Measurements from ENCODE around the gene MORN5. TPM values are rescaled to one million over a fixed set of nuclear protein-coding genes. Genes with fewer than 3 reads are reported as not detected.
A peak's percentile ranks its signal among the peaks of the same experiment; 100 is the strongest.

The MORN5 gene
- total and polyA plus RNA-seq, 4 donors = not detected

GRCh38 chr9:122197882-122198281, 38.2 kb downstream of the MORN5 start:
- TF ChIP-seq REST (IDR thresholded peaks at IDR 0.05) (no peak), HNF4A (conservative IDR thresholded peaks at IDR 0.05) (peak in 1 of 2 donors; percentile 18)
- no peaks in the 10 kb centered on the region for H3K36me3 ChIP-seq (ENCODE audit: control insufficient read depth in 4 of 4, insufficient read depth in 3 of 4, low read depth in 1 of 4, low read length in 3 of 4)
- DNase-seq (ENCODE audit: low spot score) = no peak
- no peaks in the 10 kb centered on the region for H3K27me3 ChIP-seq (ENCODE audit: control insufficient read depth in 4 of 4, insufficient read depth in 4 of 4, low read length in 3 of 4)
- H3K9me3 ChIP-seq (ENCODE audit: control insufficient read depth in 4 of 4, low read length in 3 of 4) = no peaks in the 10 kb centered on the region
- 58% methylated on average over 4 of the region's 4 CpGs for WGBS
- no peak overlapping the region for H3K4me3 ChIP-seq (ENCODE audit: low read depth in 1 of 3, low read length in 3 of 3)
- H3K9ac ChIP-seq (ENCODE audit: low read depth in 1 of 2, low read length in 2 of 2) = no peak overlapping the region
- H3K27ac ChIP-seq (ENCODE audit: low read depth in 1 of 2, low read length in 2 of 2) = no peak overlapping the region
- H3K4me1 ChIP-seq (ENCODE audit: control insufficient read depth in 4 of 4, insufficient read depth in 4 of 4, low read length in 3 of 4) = no peaks in the 10 kb centered on the region

GRCh38 chr9:122200960-122201595, 41.4 kb downstream of the MORN5 start:
- no peaks in the 10 kb centered on the region for H3K4me1 ChIP-seq (ENCODE audit: control insufficient read depth in 4 of 4, insufficient read depth in 4 of 4, low read length in 3 of 4)
- no peaks in the 10 kb centered on the region for H3K27me3 ChIP-seq (ENCODE audit: control insufficient read depth in 4 of 4, insufficient read depth in 4 of 4, low read length in 3 of 4)
- no peaks in the 10 kb centered on the region for H3K9me3 ChIP-seq (ENCODE audit: control insufficient read depth in 4 of 4, low read length in 3 of 4)
- no peak for DNase-seq (ENCODE audit: low spot score)
- no peaks in the 10 kb centered on the region for H3K36me3 ChIP-seq (ENCODE audit: control insufficient read depth in 4 of 4, insufficient read depth in 3 of 4, low read depth in 1 of 4, low read length in 3 of 4)
- 88% methylated on average over 7 of the region's 7 CpGs for WGBS
- no peak overlapping the region for H3K27ac ChIP-seq (ENCODE audit: low read depth in 1 of 2, low read length in 2 of 2)
- H3K4me3 ChIP-seq (ENCODE audit: low read depth in 1 of 3, low read length in 3 of 3) = no peak overlapping the region
- H3K9ac ChIP-seq (ENCODE audit: low read depth in 1 of 2, low read length in 2 of 2) = no peak overlapping the region
- TF ChIP-seq SP1 (IDR thresholded peaks at IDR 0.05) (no peak), EGR1 (IDR thresholded peaks at IDR 0.05; ENCODE audit: low read depth in 2 of 2) (no peak), RXRA (IDR thresholded peaks at IDR 0.05) (no peak), HNF4G (IDR thresholded peaks at IDR 0.05) (no peak), RAD21 (IDR thresholded peaks at IDR 0.05) (no peak), FOXA1 (IDR thresholded peaks at IDR 0.05) (no peak), FOXA2 (IDR thresholded peaks at IDR 0.05) (no peak), CTCF (IDR thresholded peaks at IDR 0.05; ENCODE audit: low read depth, low read length, missing input control) (no peak), REST (IDR thresholded peaks at IDR 0.05) (no peak), HNF4A (conservative IDR thresholded peaks at IDR 0.05) (no peak), JUND (IDR thresholded peaks at IDR 0.05) (no peak), MAX (IDR thresholded peaks at IDR 0.05) (no peak), NR2F2 (IDR thresholded peaks at IDR 0.05) (no peak), ATF3 (IDR thresholded peaks at IDR 0.05) (no peak), TAF1 (conservative IDR thresholded peaks at IDR 0.05) (no peak), YY1 (IDR thresholded peaks at IDR 0.05) (no peak), ZBTB33 (IDR thresholded peaks at IDR 0.05) (no peak), GABPA (IDR thresholded peaks at IDR 0.05 in 1 of 2, conservative IDR thresholded peaks at IDR 0.05 in 1 of 2) (no peak)

All from liver (tissue), 9 donors.